ENCODE measurements around the gene INPP1. TPM values are rescaled to one million over a fixed set of nuclear protein-coding genes. Genes with fewer than 3 reads are reported as not detected.

INPP1 gene
- polyA plus RNA-seq, 1 donor (not counting 4 experiments of a cell fraction or from before 2014, with no cell fraction given): 6.3 TPM

DNA sequence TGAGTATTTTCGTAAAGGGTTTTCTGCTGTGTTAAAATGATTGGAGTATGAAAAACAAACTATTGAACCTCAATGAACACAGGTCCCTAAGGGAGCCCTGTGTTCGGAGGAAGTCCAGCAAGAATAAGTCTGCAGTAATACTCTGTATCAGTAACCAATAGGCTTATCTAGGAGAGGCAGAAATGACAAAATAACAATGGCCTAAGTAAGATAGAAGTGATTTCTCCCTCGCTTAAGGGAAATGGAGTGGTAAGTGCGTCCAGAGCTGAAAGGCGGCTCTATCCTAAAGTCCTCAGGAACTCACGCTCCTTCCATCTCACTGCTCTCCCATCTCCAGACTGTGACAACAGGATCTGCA, 35.5 kb downstream of the INPP1 start:
- no peak overlapping the region for H3K4me3 ChIP-seq (ENCODE audit: control insufficient read depth in 2 of 3, extremely low read depth in 1 of 3, insufficient read depth in 2 of 3, low read depth in 1 of 3, low read length in 3 of 3)
- no peak overlapping the region for H3K9ac ChIP-seq (ENCODE audit: control insufficient read depth, extremely low read depth, insufficient read depth, low read length)
- H3K27ac ChIP-seq (ENCODE audit: control insufficient read depth, insufficient read depth, low read length): no peak overlapping the region
- H3K79me2 ChIP-seq (ENCODE audit: control insufficient read depth, insufficient read depth, low read length): no peaks in the 10 kb centered on the region
- H3K9me1 ChIP-seq (ENCODE audit: control insufficient read depth, extremely low read depth, insufficient read depth, low read length): no peaks in the 10 kb centered on the region
- no peaks in the 10 kb centered on the region for H3K4me1 ChIP-seq (ENCODE audit: control insufficient read depth, extremely low read depth, insufficient read depth, low read length)
- H3K27me3 ChIP-seq (ENCODE audit: control insufficient read depth, extremely low read depth, insufficient read depth, low read length): no peaks in the 10 kb centered on the region
- FAIRE-seq (no peak), DNase-seq (ENCODE audit: low read depth, low spot score) (no peak)
- dilution Hi-C loops (cut with MboI; ENCODE audit: extremely low pct_ligation_motif_present, low sequenced_read_pairs): no loop called here
- H4K20me1 ChIP-seq (ENCODE audit: control insufficient read depth, extremely low read depth, insufficient read depth, low read length): no peaks in the 10 kb centered on the region
- TF ChIP-seq EZH2 (IDR thresholded peaks at IDR 0.05; ENCODE audit: low read length): no peak
- TF ChIP-seq, protein P1, sequence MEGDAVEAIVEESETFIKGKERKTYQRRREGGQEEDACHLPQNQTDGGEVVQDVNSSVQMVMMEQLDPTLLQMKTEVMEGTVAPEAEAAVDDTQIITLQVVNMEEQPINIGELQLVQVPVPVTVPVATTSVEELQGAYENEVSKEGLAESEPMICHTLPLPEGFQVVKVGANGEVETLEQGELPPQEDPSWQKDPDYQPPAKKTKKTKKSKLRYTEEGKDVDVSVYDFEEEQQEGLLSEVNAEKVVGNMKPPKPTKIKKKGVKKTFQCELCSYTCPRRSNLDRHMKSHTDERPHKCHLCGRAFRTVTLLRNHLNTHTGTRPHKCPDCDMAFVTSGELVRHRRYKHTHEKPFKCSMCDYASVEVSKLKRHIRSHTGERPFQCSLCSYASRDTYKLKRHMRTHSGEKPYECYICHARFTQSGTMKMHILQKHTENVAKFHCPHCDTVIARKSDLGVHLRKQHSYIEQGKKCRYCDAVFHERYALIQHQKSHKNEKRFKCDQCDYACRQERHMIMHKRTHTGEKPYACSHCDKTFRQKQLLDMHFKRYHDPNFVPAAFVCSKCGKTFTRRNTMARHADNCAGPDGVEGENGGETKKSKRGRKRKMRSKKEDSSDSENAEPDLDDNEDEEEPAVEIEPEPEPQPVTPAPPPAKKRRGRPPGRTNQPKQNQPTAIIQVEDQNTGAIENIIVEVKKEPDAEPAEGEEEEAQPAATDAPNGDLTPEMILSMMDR (optimal IDR thresholded peaks at IDR 0.05 in 1 of 3, IDR thresholded peaks at IDR 0.05 in 1 of 3, conservative IDR thresholded peaks at IDR 0.05 in 1 of 3; ENCODE audit: extremely low read depth in 1 of 3, insufficient read depth in 2 of 3, low read length in 3 of 3): no peak
- no peak overlapping the region for H3K4me2 ChIP-seq (ENCODE audit: control insufficient read depth, extremely low read depth, insufficient read depth, low read depth, low read length)
- no peaks in the 10 kb centered on the region for H3K9me3 ChIP-seq (ENCODE audit: control insufficient read depth, low read depth, low read length)
- H2AFZ ChIP-seq (ENCODE audit: control insufficient read depth, low read length): no peak overlapping the region
- H3K36me3 ChIP-seq (ENCODE audit: control insufficient read depth in 2 of 2, extremely low read depth in 1 of 2, insufficient read depth in 2 of 2, low read length in 2 of 2): no peaks in the 10 kb centered on the region

DNA sequence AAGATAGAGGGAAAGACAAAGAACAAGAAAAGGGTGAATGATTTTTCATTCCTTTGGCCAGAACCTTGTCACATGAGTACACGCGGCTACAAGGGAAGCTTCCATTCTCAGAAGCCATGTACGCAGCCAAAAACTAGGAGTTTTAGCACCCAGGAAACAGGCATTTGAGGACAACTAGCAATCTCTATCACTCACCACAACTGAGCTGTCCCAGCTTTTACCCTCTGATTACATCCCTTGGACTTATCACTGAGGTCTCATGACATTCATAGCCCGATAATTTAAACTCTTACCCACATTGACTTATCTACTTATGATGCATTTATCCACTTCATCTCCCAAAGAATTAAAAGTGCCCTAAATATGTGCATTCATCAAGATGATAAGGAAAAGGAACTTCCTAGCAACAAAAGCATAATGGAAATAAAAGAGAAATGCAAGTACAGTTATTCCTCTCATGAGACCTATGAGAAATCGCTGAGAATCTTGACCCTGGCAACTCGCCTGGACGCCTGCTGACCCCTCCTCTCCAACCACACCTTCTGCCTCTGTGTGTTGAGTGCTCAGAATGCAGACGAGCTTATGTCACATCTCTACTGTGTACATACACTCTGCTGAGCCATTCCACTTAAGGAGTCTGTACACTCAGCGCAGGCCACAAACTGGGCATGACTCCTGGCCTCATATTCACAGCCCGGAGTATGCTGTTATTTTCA, 36.0 kb downstream of the INPP1 start:
- H3K9me1 ChIP-seq (ENCODE audit: control insufficient read depth, extremely low read depth, insufficient read depth, low read length): no peaks in the 10 kb centered on the region
- H3K36me3 ChIP-seq (ENCODE audit: control insufficient read depth in 2 of 2, extremely low read depth in 1 of 2, insufficient read depth in 2 of 2, low read length in 2 of 2): no peaks in the 10 kb centered on the region
- dilution Hi-C loops (cut with MboI; ENCODE audit: extremely low pct_ligation_motif_present, low sequenced_read_pairs): no loop called here
- no peaks in the 10 kb centered on the region for H4K20me1 ChIP-seq (ENCODE audit: control insufficient read depth, extremely low read depth, insufficient read depth, low read length)
- H3K4me1 ChIP-seq (ENCODE audit: control insufficient read depth, extremely low read depth, insufficient read depth, low read length): no peaks in the 10 kb centered on the region
- no peak overlapping the region for H3K27ac ChIP-seq (ENCODE audit: control insufficient read depth, insufficient read depth, low read length)
- H3K9me3 ChIP-seq (ENCODE audit: control insufficient read depth, low read depth, low read length): no peaks in the 10 kb centered on the region
- DNase-seq (ENCODE audit: low read depth, low spot score) (no peak), FAIRE-seq (no peak)
- no peak overlapping the region for H3K9ac ChIP-seq (ENCODE audit: control insufficient read depth, extremely low read depth, insufficient read depth, low read length)
- no peak overlapping the region for H2AFZ ChIP-seq (ENCODE audit: control insufficient read depth, low read length)
- no peaks in the 10 kb centered on the region for H3K79me2 ChIP-seq (ENCODE audit: control insufficient read depth, insufficient read depth, low read length)
- TF ChIP-seq EZH2 (IDR thresholded peaks at IDR 0.05; ENCODE audit: low read length): no peak
- TF ChIP-seq, protein P1 (optimal IDR thresholded peaks at IDR 0.05 in 1 of 3, IDR thresholded peaks at IDR 0.05 in 1 of 3, conservative IDR thresholded peaks at IDR 0.05 in 1 of 3; ENCODE audit: extremely low read depth in 1 of 3, insufficient read depth in 2 of 3, low read length in 3 of 3): no peak
- no peak overlapping the region for H3K4me2 ChIP-seq (ENCODE audit: control insufficient read depth, extremely low read depth, insufficient read depth, low read depth, low read length)
- no peak overlapping the region for H3K4me3 ChIP-seq (ENCODE audit: control insufficient read depth in 2 of 3, extremely low read depth in 1 of 3, insufficient read depth in 2 of 3, low read depth in 1 of 3, low read length in 3 of 3)
- H3K27me3 ChIP-seq (ENCODE audit: control insufficient read depth, extremely low read depth, insufficient read depth, low read length): no peaks in the 10 kb centered on the region
